Testis (tissue), 2 donors: ENCODE results near the gene PTPRA.
"Not testable (repeated sequence)": the region's sequence is repeated elsewhere in the genome, so short reads cannot be mapped to it uniquely, and the experiment has no call there.

Experiments used
- CTCF ChIP-seq, 3 experiments: fragments of 450-650 bp in 2 of 3; fragments of 200-600 bp in 1 of 3; sonication (generic) in 1 of 3; IDR thresholded peaks; one replicate each; pipeline ENCODE4 v1.5.1; 2016 to 2019; ENCODE audit warnings: antibody characterized with exemption in 3 of 3, mild to moderate bottlenecking in 2 of 3, moderate library complexity in 1 of 3
- POLR2A ChIP-seq: fragments of 450-650 bp; IDR thresholded peaks from one replicate; pipeline ENCODE4 v1.6.1; 2017; ENCODE audit warnings: antibody characterized with exemption, mild to moderate bottlenecking, moderate library complexity

DNA sequence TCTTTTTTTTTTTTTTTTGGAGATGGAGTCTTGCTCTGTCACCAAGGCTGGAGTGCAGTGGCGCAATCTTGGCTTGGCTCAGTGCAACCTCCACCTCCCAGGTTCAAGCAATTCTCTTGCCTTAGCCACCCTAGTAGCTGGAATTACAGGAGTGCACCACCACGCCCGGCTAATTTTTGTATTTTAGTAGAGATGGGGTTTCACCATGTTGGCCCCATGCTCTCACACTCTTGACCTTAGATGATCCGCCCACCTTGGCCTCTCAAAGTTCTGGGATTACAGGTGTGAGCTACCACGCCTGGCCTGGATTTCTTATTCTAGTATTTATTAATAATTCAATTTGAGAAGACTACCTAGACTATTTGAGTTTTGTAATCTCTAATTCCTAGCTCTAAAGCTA lies 142.0 kb downstream of the PTPRA start:
- TF ChIP-seq POLR2A; CTCF (IDR thresholded peaks at IDR 0.05): not testable (repeated sequence)
